ENCODE results near the gene FZR1. TPM values are rescaled to one million over a fixed set of nuclear protein-coding genes. Genes with fewer than 3 reads are reported as not detected.

Gene FZR1
- total and polyA plus RNA-seq, 9 of the 15 experiments (the other 6 are each of a cell fraction or from before 2014, with no cell fraction given) = 0.18 to 48.0 (median 22.2) TPM

- H3K9ac ChIP-seq (ENCODE audit: insufficient read depth in 1 of 2, low read depth in 2 of 2, low read length in 2 of 2) = peak overlapping the region in 1 of 2 experiments; percentile 66; a peak in 2 of 4 replicates
- CTCF ChIA-PET (ENCODE audit: low intra/inter-chr PET ratio) = no interaction called here
- POLR2A ChIA-PET = interaction anchor here (0.6 to 1.5 kb wide), 8 partner anchors 9 to 133 kb away, joined by 3 to 7 read pairs (median 4); no protein-coding TSS in a partner anchor
- H3K4me3 ChIP-seq = peak overlapping the region; percentile 11; the same call in 1 of the 2 replicates
- peaks cover 3% of the 10 kb centered on the region; the same call in 1 of the 2 replicates for H4K20me1 ChIP-seq (replicated peaks; ENCODE audit: control insufficient read depth, insufficient read depth, low read length)
- H3K27ac ChIP-seq (ENCODE audit: extremely low read depth, low read depth, low read length) = 0 out of 3 replicates have a peak overlapping the region, but pooled peaks have one; percentile 12
- peaks cover 38 to 81% of the 10 kb centered on the region in 2 experiments for H3K4me1 ChIP-seq (replicated peaks in 1 of 2; ENCODE audit: control insufficient read depth in 2 of 2, insufficient read depth in 2 of 2, low read length in 2 of 2)
- WGBS (ENCODE audit: insufficient coverage, low coverage, missing lambda C conversion rate) = 63% methylated on average over 15 of the region's 78 CpGs
- peaks cover 38% of the 10 kb centered on the region for H3K36me3 ChIP-seq (ENCODE audit: control insufficient read depth, insufficient read depth, low read length)
- peaks cover 5% of the 10 kb centered on the region for H3K9me1 ChIP-seq (ENCODE audit: control insufficient read depth, insufficient read depth, low read length)
- H3K79me2 ChIP-seq (ENCODE audit: control insufficient read depth, insufficient read depth, low read length) = peaks cover 20% of the 10 kb centered on the region
- ATAC-seq (peak; percentile 20), DNase-seq (ENCODE audit: extremely low read depth in 1 of 4, low spot score in 3 of 4) (peak; percentile 67 to 91 (median 87)), FAIRE-seq (no peak)
- in situ Hi-C loops (cut with MboI) (no loop called here), intact Hi-C loops (cut with micrococcal nuclease) (loop anchor here (1.0 kb wide), 1 partner anchor 32 kb away; no protein-coding TSS in a partner anchor)
- no TSS peak for BruUV-seq (replicated peaks)
- H3K27me3 ChIP-seq (ENCODE audit: control insufficient read depth in 2 of 2, insufficient read depth in 2 of 2, low read length in 2 of 2) = no peaks in the 10 kb centered on the region
- H3K9me3 ChIP-seq (replicated peaks; ENCODE audit: control insufficient read depth, insufficient read depth, low read depth, low read length) = no peaks in the 10 kb centered on the region
- no peak overlapping the region for H2AFZ ChIP-seq (ENCODE audit: low read depth, low read length)
- H3K4me2 ChIP-seq (ENCODE audit: insufficient read depth, low read length) = peak overlapping the region; percentile 43
- peak; percentile 31; the same call in 1 of the 2 replicates for TF ChIP-seq HNRNPL (IDR thresholded peaks at IDR 0.05; ENCODE audit: low read depth, low read length)
- TF ChIP-seq, protein P1, sequence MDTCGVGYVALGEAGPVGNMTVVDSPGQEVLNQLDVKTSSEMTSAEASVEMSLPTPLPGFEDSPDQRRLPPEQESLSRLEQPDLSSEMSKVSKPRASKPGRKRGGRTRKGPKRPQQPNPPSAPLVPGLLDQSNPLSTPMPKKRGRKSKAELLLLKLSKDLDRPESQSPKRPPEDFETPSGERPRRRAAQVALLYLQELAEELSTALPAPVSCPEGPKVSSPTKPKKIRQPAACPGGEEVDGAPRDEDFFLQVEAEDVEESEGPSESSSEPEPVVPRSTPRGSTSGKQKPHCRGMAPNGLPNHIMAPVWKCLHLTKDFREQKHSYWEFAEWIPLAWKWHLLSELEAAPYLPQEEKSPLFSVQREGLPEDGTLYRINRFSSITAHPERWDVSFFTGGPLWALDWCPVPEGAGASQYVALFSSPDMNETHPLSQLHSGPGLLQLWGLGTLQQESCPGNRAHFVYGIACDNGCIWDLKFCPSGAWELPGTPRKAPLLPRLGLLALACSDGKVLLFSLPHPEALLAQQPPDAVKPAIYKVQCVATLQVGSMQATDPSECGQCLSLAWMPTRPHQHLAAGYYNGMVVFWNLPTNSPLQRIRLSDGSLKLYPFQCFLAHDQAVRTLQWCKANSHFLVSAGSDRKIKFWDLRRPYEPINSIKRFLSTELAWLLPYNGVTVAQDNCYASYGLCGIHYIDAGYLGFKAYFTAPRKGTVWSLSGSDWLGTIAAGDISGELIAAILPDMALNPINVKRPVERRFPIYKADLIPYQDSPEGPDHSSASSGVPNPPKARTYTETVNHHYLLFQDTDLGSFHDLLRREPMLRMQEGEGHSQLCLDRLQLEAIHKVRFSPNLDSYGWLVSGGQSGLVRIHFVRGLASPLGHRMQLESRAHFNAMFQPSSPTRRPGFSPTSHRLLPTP (IDR thresholded peaks at IDR 0.05; ENCODE audit: borderline replicate concordance, extremely low read depth, insufficient read length) = no peak
- TF ChIP-seq ZBED1 (IDR thresholded peaks at IDR 0.05) = no peak
- peak; percentile 25; the same call in 1 of the 2 replicates for TF ChIP-seq SUPT5H (IDR thresholded peaks at IDR 0.05)
- TF ChIP-seq MXI1 (IDR thresholded peaks at IDR 0.05; ENCODE audit: low read depth, low read length) = no peak
- no peak for TF ChIP-seq HMBOX1 (IDR thresholded peaks at IDR 0.05)
- TF ChIP-seq ELF1 (tag; IDR thresholded peaks at IDR 0.05) = no peak
- TF ChIP-seq ESRRA (IDR thresholded peaks at IDR 0.05; ENCODE audit: borderline replicate concordance, low read depth) = no peak
- peak; percentile 36 for TF ChIP-seq CCNT2 (IDR thresholded peaks at IDR 0.05; ENCODE audit: borderline replicate concordance, extremely low read depth, insufficient read length, low read depth, low read length)
- TF ChIP-seq CHAMP1 (IDR thresholded peaks at IDR 0.05) = no peak
- no peak for TF ChIP-seq ZNF324 (CRISPR knock-in tag; IDR thresholded peaks at IDR 0.05)
- peak; percentile 19; the same call in 1 of the 2 replicates for TF ChIP-seq CXXC5 (CRISPR knock-in tag; IDR thresholded peaks at IDR 0.05)
- TF ChIP-seq, protein P2, sequence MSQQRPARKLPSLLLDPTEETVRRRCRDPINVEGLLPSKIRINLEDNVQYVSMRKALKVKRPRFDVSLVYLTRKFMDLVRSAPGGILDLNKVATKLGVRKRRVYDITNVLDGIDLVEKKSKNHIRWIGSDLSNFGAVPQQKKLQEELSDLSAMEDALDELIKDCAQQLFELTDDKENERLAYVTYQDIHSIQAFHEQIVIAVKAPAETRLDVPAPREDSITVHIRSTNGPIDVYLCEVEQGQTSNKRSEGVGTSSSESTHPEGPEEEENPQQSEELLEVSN (IDR thresholded peaks at IDR 0.05; ENCODE audit: borderline replicate concordance in 1 of 2, extremely low read depth in 1 of 2, insufficient read depth in 1 of 2, insufficient read length in 1 of 2, low read depth in 1 of 2, low read length in 1 of 2, poor library complexity in 1 of 2, severe bottlenecking in 1 of 2) = peak in 1 of 2 experiments; percentile 81
Measured at GRCh38 chr19:3576696-3577443, 70.8 kb downstream of the FZR1 start.
